ENCODE data around the gene GJA1.
"Not testable (repeated sequence)": the region's sequence is repeated elsewhere in the genome, so short reads cannot be mapped to it uniquely, and the experiment has no call there.

GJA1 gene

GRCh38 chr6:121436960-121437850 lies 1.8 kb downstream of the GJA1 start:
- peak in 2 of 58 donors; percentile 14 to 41 for DNase-seq

DNA sequence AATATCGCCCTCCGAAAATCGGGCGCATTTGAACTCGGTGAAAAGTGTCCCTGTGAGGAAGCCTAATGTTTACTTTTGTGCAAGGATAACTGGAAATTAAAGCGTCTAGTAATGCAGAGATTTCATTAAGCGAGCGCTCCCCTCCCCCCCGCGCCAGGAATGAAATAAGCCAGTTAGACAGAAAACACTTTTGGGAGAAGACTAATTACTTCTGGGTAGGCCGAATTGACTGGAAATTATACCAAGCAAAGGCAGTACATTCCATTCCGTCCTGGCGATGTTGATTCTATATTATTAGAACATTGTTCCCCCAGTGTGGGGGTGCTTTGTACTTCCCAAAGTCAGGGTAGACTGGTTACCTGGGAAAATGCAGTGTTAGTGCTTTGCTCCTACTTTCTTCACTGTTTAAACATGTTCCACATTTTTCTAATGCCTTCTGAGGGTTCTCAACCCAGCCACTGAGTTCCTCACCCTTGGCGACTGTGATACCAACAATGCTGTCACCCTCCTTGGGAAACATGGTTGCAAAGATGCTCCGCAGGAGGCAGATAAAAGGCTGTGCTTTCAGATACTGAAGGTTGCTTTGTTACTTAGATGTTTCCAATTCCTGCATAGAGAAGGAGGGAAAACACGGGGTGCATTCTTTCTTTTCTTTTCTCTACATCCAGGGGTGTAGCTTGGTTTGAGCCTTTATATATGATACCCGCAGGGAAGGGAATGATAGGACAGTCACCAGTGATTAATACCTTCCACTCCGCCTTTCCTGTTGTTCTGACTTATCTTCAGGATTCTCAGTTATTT lies 2.6 kb downstream of the GJA1 start:
- no peak for DNase-seq

DNA sequence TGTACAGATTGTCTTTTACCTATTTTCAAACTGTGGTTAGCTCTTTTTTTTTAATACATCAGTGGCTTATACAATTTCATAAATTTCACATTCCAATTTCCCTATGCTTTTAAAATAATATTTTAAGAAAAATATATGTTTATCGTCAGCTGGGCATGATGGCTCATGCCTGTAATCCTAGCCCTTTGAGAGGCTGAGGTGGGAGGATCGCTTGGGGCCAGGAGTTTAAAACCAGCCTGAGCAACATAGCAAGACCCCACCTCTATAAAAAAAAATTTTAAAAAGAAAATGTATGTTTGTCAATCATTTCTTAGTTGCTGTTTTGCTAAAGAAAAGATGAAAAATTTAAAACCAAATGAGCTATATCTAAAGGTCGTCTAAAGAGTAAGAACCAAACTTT lies 3.4 kb downstream of the GJA1 start:
- no peak for DNase-seq

GRCh38 chr6:121439475-121439874 lies 4.0 kb downstream of the GJA1 start:
- DNase-seq = no peak

DNA sequence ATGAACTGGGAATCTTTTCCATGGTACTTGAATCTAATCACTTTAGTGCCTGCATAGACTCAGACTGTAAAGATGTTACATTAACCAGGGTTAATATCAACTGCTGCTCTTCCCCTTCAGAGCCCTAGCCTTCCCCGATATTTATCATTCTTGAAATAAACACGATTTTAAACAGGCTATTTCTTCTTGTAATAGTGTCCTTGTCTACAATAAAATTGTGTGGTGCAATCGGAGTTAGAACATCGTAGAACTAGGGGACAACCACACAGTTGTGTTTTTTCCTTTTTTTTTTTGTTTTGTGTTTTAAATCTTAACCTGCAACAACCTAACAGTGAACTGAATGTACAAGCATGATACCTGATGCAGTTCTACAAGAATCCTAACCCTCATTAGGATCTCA lies 4.5 kb downstream of the GJA1 start:
- DNase-seq = no peak

DNA sequence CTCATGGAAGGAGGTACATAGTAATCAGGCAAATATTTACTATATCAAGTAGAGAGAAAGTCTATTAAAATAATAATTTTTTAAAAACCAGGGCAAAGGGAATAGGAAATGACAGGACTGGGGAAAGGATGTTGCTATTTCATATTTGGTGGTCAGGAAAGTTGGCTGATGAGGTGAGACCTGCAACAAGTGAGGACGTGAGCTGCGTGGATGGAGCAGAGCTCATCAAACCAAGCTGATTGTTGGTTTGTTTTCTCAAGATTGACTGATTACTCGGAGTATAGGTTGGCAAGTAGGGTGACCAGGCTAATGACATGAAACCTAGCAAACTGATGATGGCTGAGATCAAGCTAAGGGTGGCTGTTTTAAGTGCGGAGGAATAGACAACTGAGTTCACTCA lies 6.0 kb downstream of the GJA1 start:
- DNase-seq = no peak

- DNase-seq = no peak
Observed at GRCh38 chr6:121442576-121442975, 7.1 kb downstream of the GJA1 start.

GRCh38 chr6:121443971-121444541 lies 8.6 kb downstream of the GJA1 start:
- no peak for DNase-seq

DNA sequence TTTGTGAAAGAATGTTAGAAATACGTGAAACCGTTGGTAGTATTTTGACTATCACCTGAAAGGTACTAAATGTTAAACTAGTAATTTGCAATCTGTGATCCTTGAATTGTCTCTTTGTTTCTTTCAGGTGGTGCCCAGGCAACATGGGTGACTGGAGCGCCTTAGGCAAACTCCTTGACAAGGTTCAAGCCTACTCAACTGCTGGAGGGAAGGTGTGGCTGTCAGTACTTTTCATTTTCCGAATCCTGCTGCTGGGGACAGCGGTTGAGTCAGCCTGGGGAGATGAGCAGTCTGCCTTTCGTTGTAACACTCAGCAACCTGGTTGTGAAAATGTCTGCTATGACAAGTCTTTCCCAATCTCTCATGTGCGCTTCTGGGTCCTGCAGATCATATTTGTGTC lies 11.3 kb downstream of the GJA1 start:
- DNase-seq = not testable (repeated sequence)

- not testable (repeated sequence) for DNase-seq
Observed at GRCh38 chr6:121447746-121448145, 12.3 kb downstream of the GJA1 start.

DNA sequence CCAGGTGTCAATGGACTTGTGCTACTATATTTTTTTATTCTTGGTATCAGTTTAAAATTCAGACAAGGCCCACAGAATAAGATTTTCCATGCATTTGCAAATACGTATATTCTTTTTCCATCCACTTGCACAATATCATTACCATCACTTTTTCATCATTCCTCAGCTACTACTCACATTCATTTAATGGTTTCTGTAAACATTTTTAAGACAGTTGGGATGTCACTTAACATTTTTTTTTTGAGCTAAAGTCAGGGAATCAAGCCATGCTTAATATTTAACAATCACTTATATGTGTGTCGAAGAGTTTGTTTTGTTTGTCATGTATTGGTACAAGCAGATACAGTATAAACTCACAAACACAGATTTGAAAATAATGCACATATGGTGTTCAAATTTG lies 13.1 kb downstream of the GJA1 start:
- DNase-seq = not testable (repeated sequence)

DNA sequence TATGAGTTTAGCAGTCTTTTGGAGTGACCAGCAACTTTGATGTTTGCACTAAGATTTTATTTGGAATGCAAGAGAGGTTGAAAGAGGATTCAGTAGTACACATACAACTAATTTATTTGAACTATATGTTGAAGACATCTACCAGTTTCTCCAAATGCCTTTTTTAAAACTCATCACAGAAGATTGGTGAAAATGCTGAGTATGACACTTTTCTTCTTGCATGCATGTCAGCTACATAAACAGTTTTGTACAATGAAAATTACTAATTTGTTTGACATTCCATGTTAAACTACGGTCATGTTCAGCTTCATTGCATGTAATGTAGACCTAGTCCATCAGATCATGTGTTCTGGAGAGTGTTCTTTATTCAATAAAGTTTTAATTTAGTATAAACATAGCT lies 13.9 kb downstream of the GJA1 start:
- DNase-seq = no peak

- no peak for DNase-seq
Observed at GRCh38 chr6:121450242-121450641, 14.8 kb downstream of the GJA1 start.

- DNase-seq = no peak
Observed at GRCh38 chr6:121451250-121451649, 15.8 kb downstream of the GJA1 start.

GRCh38 chr6:121453191-121453590 lies 17.7 kb downstream of the GJA1 start:
- DNase-seq = no peak

DNA sequence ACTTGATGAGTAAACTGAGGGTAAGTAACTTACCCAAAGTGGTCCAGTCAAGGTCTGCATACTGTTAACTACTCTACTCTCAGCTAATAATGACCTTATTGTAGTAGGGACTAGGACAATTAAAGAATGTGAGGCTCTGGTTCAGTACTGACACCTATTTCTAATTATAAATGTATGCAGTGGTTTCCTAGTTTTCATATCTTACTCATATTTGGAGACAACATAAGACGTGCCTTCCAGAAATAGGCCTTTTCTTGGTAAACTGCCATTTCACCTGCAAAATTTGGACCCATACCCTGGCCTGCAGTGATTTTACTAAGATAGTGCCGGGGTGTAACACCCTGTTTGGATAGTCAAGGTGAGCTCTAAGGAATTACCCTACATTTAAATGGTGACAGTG lies 24.7 kb downstream of the GJA1 start:
- DNase-seq = no peak

- no peak for DNase-seq
Observed at GRCh38 chr6:121463087-121463486, 27.6 kb downstream of the GJA1 start.

- DNase-seq = no peak
Observed at GRCh38 chr6:121465101-121465500, 29.7 kb downstream of the GJA1 start.

- DNase-seq = no peak
Observed at GRCh38 chr6:121479486-121480098, 44.1 kb downstream of the GJA1 start.

- DNase-seq = no peak
Observed at GRCh38 chr6:121480099-121480713, 44.8 kb downstream of the GJA1 start.

- no peak for DNase-seq
Observed at GRCh38 chr6:121482004-121482693, 46.7 kb downstream of the GJA1 start.

Measured in anterior cingulate cortex (tissue), 58 donors.